Activated B cell treated with CpG ODN at 0.5 μM for 24 hours (primary cell): ENCODE measurements around the gene MSI2. TPM values are rescaled to one million over a fixed set of nuclear protein-coding genes. Genes with fewer than 3 reads are reported as not detected.

ENCODE experiments used
- ATAC-seq: fragments of 200-7000 bp; cut with Tn5 transposase; one replicate; pipeline ENCODE4 v1.10.0; 2021; ENCODE audit warnings: low read depth, mild to moderate bottlenecking, moderate library complexity
- CTCF ChIA-PET: fragments of 350-600 bp; sonication (Branson Sonifier 250); formaldehyde crosslinking; loops from one replicate; lab custom pipeline; 2021; ENCODE audit warnings: antibody characterized with exemption; lab: Charles Lee
- POLR2A ChIA-PET: fragments of 350-600 bp; sonication (Branson Sonifier 250); formaldehyde crosslinking; loops from one replicate; lab custom pipeline; 2021; ENCODE audit warnings: antibody characterized with exemption; lab: Charles Lee
- DNase-seq: peaks from one replicate; pipeline ENCODE4 v3.0.0; 2022
- H3K27ac Mint-ChIP-seq: one replicate; pipeline ENCODE4 v1.8.0; 2020; ENCODE audit warnings: mixed read lengths
- H3K27me3 Mint-ChIP-seq: one replicate; pipeline ENCODE4 v1.8.0; 2021; ENCODE audit warnings: mixed read lengths
- H3K36me3 Mint-ChIP-seq: one replicate; pipeline ENCODE4 v1.8.0; 2021; ENCODE audit warnings: low read depth, mixed read lengths
- H3K4me1 Mint-ChIP-seq: one replicate; pipeline ENCODE4 v1.8.0; 2021; ENCODE audit warnings: mixed read lengths
- H3K4me3 Mint-ChIP-seq: one replicate; pipeline ENCODE4 v1.8.0; 2020; ENCODE audit warnings: mild to moderate bottlenecking, mixed read lengths
- H3K9me3 Mint-ChIP-seq: one replicate; pipeline ENCODE4 v1.8.0; 2020; ENCODE audit warnings: mixed read lengths
- CTCF ChIP-seq: fragments of 200-600 bp; IDR thresholded peaks from one replicate; pipeline ENCODE4 v1.8.0; 2022; ENCODE audit warnings: antibody characterized with exemption, mild to moderate bottlenecking
- intact Hi-C: fragments of 100-400 bp; cut with micrococcal nuclease; formaldehyde crosslinking; loops from one replicate; pipeline ENCODE4 v1.15.1; 2024
- total RNA-seq: library from RNA; stranded (reverse); gene quantifications from 2 replicates; pipeline ENCODE4 v1.2.3, GENCODE V29; 2022

MSI2 gene
- total RNA-seq, 1 donor from 2014 or later = 102 TPM

DNA sequence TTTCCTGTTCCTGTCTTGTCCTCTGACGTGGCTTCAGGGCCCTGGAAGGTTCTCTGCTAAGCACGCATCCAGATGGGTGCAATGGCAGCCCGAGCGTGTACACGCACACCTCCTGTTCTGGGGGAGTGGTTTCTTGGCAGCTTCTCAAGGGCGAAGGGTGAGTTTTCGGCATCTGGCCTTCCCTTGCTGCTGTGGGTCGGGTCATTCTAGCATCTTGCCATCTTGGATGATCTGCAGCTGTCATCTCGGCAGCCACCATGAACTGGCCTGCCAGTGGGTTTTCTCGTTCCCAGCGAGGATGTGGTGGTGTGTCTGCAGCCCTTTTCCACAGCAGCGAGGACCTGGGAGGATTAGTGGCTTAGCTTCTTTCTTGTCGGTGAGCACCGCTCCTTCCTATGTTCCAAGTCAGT, 10.6 kb downstream of the MSI2 start:
- no peak for ATAC-seq
- ChIA-PET CTCF (interaction anchor here (0.9 kb wide), 1 partner anchor 24 kb away, joined by 4 read pairs; no protein-coding TSS in a partner anchor), POLR2A (no interaction called here)
- Mint-ChIP-seq H3K4me3 (no peak overlapping the region), H3K27me3 (no peaks in the 10 kb centered on the region), H3K27ac (no peak overlapping the region), H3K36me3 (peaks cover 86% of the 10 kb centered on the region), H3K9me3 (no peaks in the 10 kb centered on the region), H3K4me1 (peaks cover 17% of the 10 kb centered on the region)
- intact Hi-C loops = no loop called here
- DNase-seq = no peak
- TF ChIP-seq CTCF = no peak

DNA sequence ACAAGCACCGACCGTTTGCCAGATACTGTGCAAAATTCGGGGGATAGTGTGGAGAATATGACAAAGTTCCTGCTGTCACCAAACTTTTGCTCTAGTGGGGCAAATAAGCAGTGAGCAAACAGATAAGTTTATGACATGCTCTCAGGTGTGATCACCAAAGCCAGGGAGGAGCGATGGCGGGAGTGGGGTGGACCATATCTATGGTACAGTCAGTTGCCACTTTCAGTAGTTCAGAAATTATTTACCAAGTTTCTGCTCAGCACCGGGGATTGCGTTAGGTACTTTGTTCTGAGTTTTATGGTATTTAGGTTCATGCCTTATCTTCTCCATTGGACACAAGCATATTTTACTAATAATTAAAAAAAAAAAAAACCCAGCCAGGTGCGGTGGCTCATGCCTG, 11.9 kb downstream of the MSI2 start:
- H3K4me1 Mint-ChIP-seq = peaks cover 7% of the 10 kb centered on the region
- DNase-seq (no peak), ATAC-seq (no peak)
- no peak overlapping the region for H3K4me3 Mint-ChIP-seq
- ChIA-PET POLR2A (no interaction called here), CTCF (no interaction called here)
- no peaks in the 10 kb centered on the region for H3K27me3 Mint-ChIP-seq
- intact Hi-C loops = no loop called here
- no peak for TF ChIP-seq CTCF
- H3K36me3 Mint-ChIP-seq = peaks cover 84% of the 10 kb centered on the region
- no peaks in the 10 kb centered on the region for H3K9me3 Mint-ChIP-seq
- no peak overlapping the region for H3K27ac Mint-ChIP-seq

GRCh38 chr17:57269052-57269451, 12.7 kb downstream of the MSI2 start:
- H3K27ac Mint-ChIP-seq = no peak overlapping the region
- ChIA-PET POLR2A (no interaction called here), CTCF (no interaction called here)
- H3K27me3 Mint-ChIP-seq = no peaks in the 10 kb centered on the region
- no peak for TF ChIP-seq CTCF
- H3K4me1 Mint-ChIP-seq = peaks cover 3% of the 10 kb centered on the region
- H3K4me3 Mint-ChIP-seq = no peak overlapping the region
- H3K9me3 Mint-ChIP-seq = no peaks in the 10 kb centered on the region
- peaks cover 81% of the 10 kb centered on the region for H3K36me3 Mint-ChIP-seq
- intact Hi-C loops = no loop called here
- ATAC-seq = no peak
- DNase-seq = no peak

- Mint-ChIP-seq H3K27ac (no peak overlapping the region), H3K27me3 (no peaks in the 10 kb centered on the region), H3K36me3 (peaks cover 82% of the 10 kb centered on the region), H3K4me1 (peaks cover 3% of the 10 kb centered on the region), H3K4me3 (no peak overlapping the region), H3K9me3 (no peaks in the 10 kb centered on the region)
- TF ChIP-seq CTCF = no peak
- ATAC-seq (no peak), DNase-seq (no peak)
- CTCF ChIA-PET = interaction anchor here (1.0 kb wide), 1 partner anchor 27 kb away, joined by 4 read pairs; no protein-coding TSS in a partner anchor
- intact Hi-C loops = no loop called here
- POLR2A ChIA-PET = interaction anchor here (1.7 kb wide), 1 partner anchor 12 kb away, joined by 12 read pairs; no protein-coding TSS in a partner anchor
Measured at GRCh38 chr17:57269598-57270255, 13.4 kb downstream of the MSI2 start.

GRCh38 chr17:57270801-57271245, 14.5 kb downstream of the MSI2 start:
- Mint-ChIP-seq H3K9me3 (no peaks in the 10 kb centered on the region), H3K27ac (no peak overlapping the region), H3K27me3 (no peaks in the 10 kb centered on the region), H3K4me1 (peaks cover 3% of the 10 kb centered on the region), H3K36me3 (peaks cover 85% of the 10 kb centered on the region), H3K4me3 (no peak overlapping the region)
- no peak for TF ChIP-seq CTCF
- CTCF ChIA-PET = interaction anchor here (1.0 kb wide), 1 partner anchor 28 kb away, joined by 4 read pairs; no protein-coding TSS in a partner anchor
- ATAC-seq (no peak), DNase-seq (no peak)
- intact Hi-C loops = no loop called here
- POLR2A ChIA-PET = interaction anchor here (1.7 kb wide), 1 partner anchor 14 kb away, joined by 12 read pairs; no protein-coding TSS in a partner anchor
